Parathyroid adenoma (tissue), 2 donors: ENCODE measurements around the gene KLF6.

Experiments
- H2AFZ ChIP-seq: fragments of 300-600 bp; sonication (generic); one replicate; pipeline ENCODE4 v1.7.0; 2017; ENCODE audit warnings: antibody characterized with exemption, mild to moderate bottlenecking
- H3K27ac ChIP-seq: fragments of 300-600 bp; sonication (generic); one replicate; pipeline ENCODE4 v1.7.0; 2017
- H3K27me3 ChIP-seq: fragments of 300-600 bp; sonication (generic); one replicate; pipeline ENCODE4 v1.7.0; 2017; ENCODE audit warnings: low read length; ENCODE audit not compliant: control insufficient read depth, insufficient read depth
- H3K36me3 ChIP-seq: fragments of 300-600 bp; sonication (generic); one replicate; pipeline ENCODE4 v1.7.0; 2017; ENCODE audit warnings: low read length; ENCODE audit not compliant: control insufficient read depth, insufficient read depth
- H3K4me1 ChIP-seq: fragments of 300-600 bp; sonication (generic); one replicate; pipeline ENCODE4 v1.7.0; 2017; ENCODE audit warnings: control low read depth
- H3K4me2 ChIP-seq: fragments of 300-600 bp; sonication (generic); one replicate; pipeline ENCODE4 v1.7.0; 2017; ENCODE audit warnings: low read length
- H3K4me3 ChIP-seq: fragments of 300-600 bp; sonication (generic); one replicate; pipeline ENCODE4 v1.7.0; 2017; ENCODE audit warnings: low read depth, low read length
- H3K79me2 ChIP-seq: fragments of 300-600 bp; sonication (generic); one replicate; pipeline ENCODE4 v1.7.0; 2017; ENCODE audit warnings: control low read depth
- H3K9ac ChIP-seq: fragments of 300-600 bp; sonication (generic); one replicate; pipeline ENCODE4 v1.7.0; 2017; ENCODE audit warnings: mild to moderate bottlenecking
- H3K9me3 ChIP-seq: fragments of 300-600 bp; sonication (generic); one replicate; pipeline ENCODE4 v1.7.0; 2017; ENCODE audit warnings: low read length; ENCODE audit not compliant: control insufficient read depth
- CTCF ChIP-seq: fragments of 300-600 bp; sonication (generic); IDR thresholded peaks from one replicate; pipeline ENCODE4 v1.7.0; 2017; ENCODE audit warnings: antibody characterized with exemption, mild to moderate bottlenecking
- donor health status: primary hyperparathyroidism.

Gene KLF6

GRCh38 chr10:3765146-3765545 lies 19.9 kb downstream of the KLF6 start:
- H3K27ac ChIP-seq, result no peak overlapping the region
- no peaks in the 10 kb centered on the region for H3K27me3 ChIP-seq
- TF ChIP-seq CTCF, result no peak
- H3K4me2 ChIP-seq, result no peak overlapping the region
- H3K4me1 ChIP-seq, result no peaks in the 10 kb centered on the region
- no peak overlapping the region for H3K9ac ChIP-seq
- no peak overlapping the region for H2AFZ ChIP-seq
- H3K9me3 ChIP-seq, result no peaks in the 10 kb centered on the region
- H3K79me2 ChIP-seq, result no peaks in the 10 kb centered on the region
- no peaks in the 10 kb centered on the region for H3K36me3 ChIP-seq
- no peak overlapping the region for H3K4me3 ChIP-seq

DNA sequence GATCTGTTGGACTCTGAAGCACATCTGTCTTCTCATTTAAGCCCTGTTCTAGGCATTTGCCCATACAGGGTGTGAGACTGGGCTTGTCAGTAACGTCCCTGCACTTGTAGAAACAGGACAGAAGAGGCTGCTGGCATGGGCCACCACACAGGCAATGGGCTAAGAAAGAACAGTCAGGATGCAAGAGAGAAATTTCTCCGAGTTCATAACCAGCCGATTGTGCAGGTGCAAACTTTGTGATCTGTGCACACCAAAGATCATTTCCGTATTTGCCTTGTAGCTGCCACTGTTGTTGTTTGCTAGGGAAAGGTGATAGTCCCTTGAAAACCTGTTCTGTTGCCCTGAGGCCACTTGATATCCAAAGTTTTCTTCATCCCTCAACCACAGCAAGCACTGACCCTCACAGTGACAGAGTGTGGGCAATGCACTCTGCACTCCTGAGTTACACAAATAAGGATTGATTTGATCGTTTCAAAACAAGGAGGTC lies 20.3 kb downstream of the KLF6 start:
- Histone ChIP-seq H3K27me3 (no peaks in the 10 kb centered on the region), H3K9ac (no peak overlapping the region), H3K79me2 (no peaks in the 10 kb centered on the region), H3K27ac (no peak overlapping the region), H3K4me3 (no peak overlapping the region), H3K4me1 (no peaks in the 10 kb centered on the region), H2AFZ (no peak overlapping the region), H3K9me3 (no peaks in the 10 kb centered on the region), H3K4me2 (no peak overlapping the region), H3K36me3 (no peaks in the 10 kb centered on the region)
- no peak for TF ChIP-seq CTCF

DNA sequence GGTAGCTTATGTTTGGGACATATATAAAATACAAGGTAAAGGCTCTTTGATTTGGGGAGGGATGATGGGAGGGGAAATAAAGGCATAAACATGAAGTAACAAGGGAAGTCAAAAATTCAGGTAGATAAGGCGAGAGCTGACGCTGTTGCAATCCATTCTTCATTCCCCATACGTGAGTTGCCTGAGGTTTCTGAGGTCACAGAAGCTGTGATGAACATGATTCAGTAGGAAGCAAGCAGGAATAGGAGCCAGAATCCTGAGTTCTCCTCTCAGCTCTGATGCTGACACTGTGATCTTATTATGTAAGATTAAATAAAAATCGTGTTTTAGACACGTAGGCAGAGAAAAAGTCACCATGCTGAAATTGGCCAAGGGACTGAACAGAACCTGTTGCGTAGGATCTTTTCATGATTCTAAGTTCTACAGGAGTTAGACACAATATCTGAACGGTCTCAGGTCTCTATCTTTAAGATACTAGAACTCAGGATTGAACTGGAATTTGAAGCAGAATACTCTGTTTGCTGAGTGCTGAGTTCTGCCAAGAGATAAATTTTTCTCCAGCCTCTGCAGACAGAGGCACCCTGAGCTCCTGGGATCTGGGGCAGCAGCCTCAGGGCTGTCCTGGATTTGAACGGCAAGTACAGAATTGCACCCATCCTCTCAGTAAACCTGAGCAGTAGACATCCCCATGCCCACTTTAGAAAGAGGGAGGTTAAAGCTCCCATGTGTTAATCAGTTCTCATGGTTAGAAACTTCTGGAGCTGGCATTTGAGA lies 21.0 kb downstream of the KLF6 start:
- Histone ChIP-seq H3K4me2 (no peak overlapping the region), H3K79me2 (no peaks in the 10 kb centered on the region), H3K36me3 (no peaks in the 10 kb centered on the region), H2AFZ (no peak overlapping the region), H3K27me3 (no peaks in the 10 kb centered on the region), H3K4me1 (no peaks in the 10 kb centered on the region), H3K9me3 (no peaks in the 10 kb centered on the region), H3K4me3 (no peak overlapping the region), H3K9ac (no peak overlapping the region), H3K27ac (no peak overlapping the region)
- no peak for TF ChIP-seq CTCF

DNA sequence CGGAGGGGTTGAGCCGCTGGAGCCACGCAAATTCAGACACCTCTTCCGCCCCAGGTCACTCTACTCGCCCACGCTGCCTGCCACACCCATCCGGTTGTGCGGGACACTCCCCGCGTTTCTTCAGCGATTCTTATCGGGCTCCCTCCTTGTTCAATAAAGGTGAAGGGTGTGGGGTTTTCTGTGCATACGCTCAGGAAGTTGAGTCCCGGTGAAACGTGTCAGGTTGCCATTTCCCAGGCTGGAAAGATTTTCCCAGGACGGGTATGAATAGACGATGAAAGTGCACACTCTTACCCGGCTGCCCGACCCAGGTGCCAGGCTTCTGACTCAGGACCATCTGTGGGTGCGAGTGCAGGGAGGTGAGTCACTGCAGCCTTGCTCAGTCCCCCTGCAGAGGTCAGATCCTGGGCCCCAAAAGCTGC lies 22.0 kb downstream of the KLF6 start:
- no peaks in the 10 kb centered on the region for H3K79me2 ChIP-seq
- H3K27me3 ChIP-seq, result no peaks in the 10 kb centered on the region
- H3K4me2 ChIP-seq, result no peak overlapping the region
- no peak for TF ChIP-seq CTCF
- H3K4me1 ChIP-seq, result no peaks in the 10 kb centered on the region
- no peaks in the 10 kb centered on the region for H3K9me3 ChIP-seq
- no peak overlapping the region for H3K4me3 ChIP-seq
- H3K27ac ChIP-seq, result no peak overlapping the region
- no peaks in the 10 kb centered on the region for H3K36me3 ChIP-seq
- H3K9ac ChIP-seq, result no peak overlapping the region
- H2AFZ ChIP-seq, result no peak overlapping the region

GRCh38 chr10:3762309-3762708 lies 22.7 kb downstream of the KLF6 start:
- TF ChIP-seq CTCF, result no peak
- H3K4me1 ChIP-seq, result no peaks in the 10 kb centered on the region
- no peak overlapping the region for H3K27ac ChIP-seq
- no peaks in the 10 kb centered on the region for H3K9me3 ChIP-seq
- H3K4me3 ChIP-seq, result no peak overlapping the region
- H3K4me2 ChIP-seq, result no peak overlapping the region
- no peaks in the 10 kb centered on the region for H3K27me3 ChIP-seq
- H3K36me3 ChIP-seq, result no peaks in the 10 kb centered on the region
- H3K9ac ChIP-seq, result no peak overlapping the region
- no peaks in the 10 kb centered on the region for H3K79me2 ChIP-seq
- H2AFZ ChIP-seq, result no peak overlapping the region
